Measurements from ENCODE around the gene DPP7. TPM values are rescaled to one million over a fixed set of nuclear protein-coding genes. Genes with fewer than 3 reads are reported as not detected.
A peak's percentile ranks its signal among the peaks of the same experiment; 100 is the strongest.

DPP7 gene
- total and polyA plus RNA-seq, 9 of the 15 experiments (the other 6 are each of a cell fraction or from before 2014, with no cell fraction given), result 0.99 to 365 (median 132) TPM

DNA sequence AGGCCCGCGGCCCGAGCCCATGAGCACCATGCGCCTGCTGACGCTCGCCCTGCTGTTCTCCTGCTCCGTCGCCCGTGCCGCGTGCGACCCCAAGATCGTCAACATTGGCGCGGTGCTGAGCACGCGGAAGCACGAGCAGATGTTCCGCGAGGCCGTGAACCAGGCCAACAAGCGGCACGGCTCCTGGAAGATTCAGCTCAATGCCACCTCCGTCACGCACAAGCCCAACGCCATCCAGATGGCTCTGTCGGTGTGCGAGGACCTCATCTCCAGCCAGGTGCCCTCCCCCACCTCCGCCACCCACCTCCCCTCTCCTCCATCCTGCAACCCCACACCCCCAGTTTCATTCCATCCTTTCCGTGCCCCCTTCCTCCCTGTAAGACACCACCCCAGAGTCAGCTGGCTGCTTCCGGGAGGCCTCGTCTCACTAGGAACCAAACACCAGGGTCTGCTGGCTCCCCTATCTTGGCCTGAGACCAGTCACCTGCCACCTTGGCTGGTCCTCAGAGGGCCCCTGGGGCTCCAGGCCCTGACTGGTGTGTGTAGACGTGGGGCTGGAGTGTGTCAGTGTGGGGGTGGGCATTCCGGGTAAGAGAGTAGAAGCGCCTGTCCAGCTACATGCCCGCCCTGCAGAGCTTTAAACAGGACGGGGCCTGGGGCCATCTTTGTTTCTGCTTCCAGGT lies 25.1 kb upstream of the DPP7 start (continued):
- TF ChIP-seq MNT (conservative IDR thresholded peaks at IDR 0.05) (no peak), ZBTB11 (CRISPR knock-in tag; IDR thresholded peaks at IDR 0.05) (0 out of 6 replicates have a peak, but pooled peaks of 1 of the 3 experiments have one; percentile 3), TFAM (CRISPR knock-in tag; conservative IDR thresholded peaks at IDR 0.05) (no peak)

All from K562 (cell line).